ENCODE measurements around the gene GLB1L.

GRCh38 chr2:219287580-219288265, 42.5 kb upstream of the GLB1L start:
- no peak for TF ChIP-seq CTCF (IDR thresholded peaks at IDR 0.05; ENCODE audit: insufficient read depth, low read length, poor library complexity, severe bottlenecking)
- no peak for TF ChIP-seq EZH2phosphoT487 (conservative IDR thresholded peaks at IDR 0.05; ENCODE audit: low read length)
